Heart right ventricle (tissue), 16 donors: ENCODE results near the gene IKZF2. TPM values are rescaled to one million over a fixed set of nuclear protein-coding genes. Genes with fewer than 3 reads are reported as not detected.

Source experiments
- ATAC-seq, 8 donors: fragments of 200-7000 bp; cut with Tn5 transposase; one replicate each; pipeline ENCODE4 v1.9.1; 2020; ENCODE audit warnings: mild to moderate bottlenecking in 8 of 8, moderate library complexity in 8 of 8, moderate number of reproducible peaks in 1 of 8
- DNase-seq, 2 donors: peaks; one replicate each; pipeline ENCODE4 v3.0.0-alpha.2; 2020
- H3K27ac ChIP-seq, 10 donors: fragments of 200-600 bp; sonication (generic) in 2 of 10; one replicate each; pipeline versions ENCODE4 v1.5.0 to v1.8.0; 2020 to 2022; ENCODE audit warnings: mild to moderate bottlenecking in 3 of 10
- H3K27me3 ChIP-seq, 7 donors: fragments of 200-600 bp; one replicate each; pipeline ENCODE4 v1.8.0; 2021 to 2022; ENCODE audit warnings: mild to moderate bottlenecking in 2 of 7
- H3K36me3 ChIP-seq, 9 donors: fragments of 200-600 bp; sonication (generic) in 1 of 9; one replicate each; pipeline versions ENCODE4 v1.5.0 to v1.8.0; 2020 to 2022; ENCODE audit warnings: mild to moderate bottlenecking in 2 of 9
- H3K4me1 ChIP-seq, 9 donors: fragments of 200-600 bp; sonication (generic) in 1 of 9; one replicate each; pipeline versions ENCODE4 v1.5.0 to v1.8.0; 2020 to 2022; ENCODE audit warnings: mild to moderate bottlenecking in 4 of 9
- H3K4me3 ChIP-seq, 10 donors: fragments of 200-600 bp; sonication (generic) in 2 of 10; one replicate each; pipeline versions ENCODE4 v1.5.0 to v1.8.0; 2020 to 2022; ENCODE audit warnings: mild to moderate bottlenecking in 7 of 10, moderate library complexity in 2 of 10
- H3K9me3 ChIP-seq, 11 donors: fragments of 200-600 bp in 10 of 11; sonication (generic) in 2 of 11; one replicate each; pipeline versions ENCODE4 v1.5.0 to v1.8.0; 2013 to 2022; ENCODE audit warnings: mild to moderate bottlenecking in 2 of 11, control low read depth in 1 of 11, moderate library complexity in 1 of 11
- CTCF ChIP-seq, 9 donors: fragments of 200-600 bp; sonication (generic) in 2 of 9; IDR thresholded peaks; one replicate each; pipeline versions ENCODE4 v1.5.0 to v1.8.0; 2021 to 2022; ENCODE audit warnings: antibody characterized with exemption in 9 of 9, mild to moderate bottlenecking in 5 of 9, moderate library complexity in 1 of 9
- WGBS, 2 donors: extraction: QIAGEN DNeasy Blood & Tissue Kit; methylation state at CpG; one replicate each; pipeline ENCODE4 v1.1.7; 2013; ENCODE audit warnings: inconsistent platforms in 1 of 2; 5-methylcytosine and 5-hydroxymethylcytosine counted together
- intact Hi-C, 10 donors: fragments of 100-400 bp; cut with DNase I; formaldehyde crosslinking; loops; one replicate each; pipeline versions ENCODE4 v1.11.1 to v1.14.2; 2022
- polyA plus RNA-seq, 2 donors: library from polyadenylated mRNA; stranded (reverse); fragments of 200-250 nt; gene quantifications; one replicate each; pipeline ENCODE4 v1.2.3, GENCODE V29; 2013
- total RNA-seq, 10 donors: library from RNA; stranded (reverse); fragmentation: NEBNext Ultra II Directional in 3 of 10; extraction: Animal tissue kit (Norgen Biotek cat#: 25700) in 3 of 10; gene quantifications; one replicate each; pipeline versions ENCODE4 v1.2.1 to v1.2.4, GENCODE V29; 2021 to 2023
- donor health status: Arrhythmogenic right ventricular cardiomyopathy.
- donor health status: ischemic (EF 13 %, LVEDD 7.1; RV severe dilation, severe dysfunction).
- donor health status: healthy with polysubstance abuse.
- donor health status: DM: no; HTN: yes; CAD: no.
- donor health status: DM: no; HTN: no; CAD: no.
- donor health status: ischemic (EF 25% LVEDD 6.9; RV normal size, moderate dysfunction).
- donor health status: ischemic (EF 25% LVEDD 5.7; RV mildly dilated, moderate dysfunction).
- donor health status: healthy.
- donor health status: DM: yes; HTN: yes; CAD: no.
- donor health status: Ischemic cardiomyopathy.
- donor health status: ischemic (EF 35%, LVEDD 5.7; RV mildly dilated, moderate dysfunction).
- donor health status: nonischemic (EF 11% LVEDD 7.7; RV severe dilation, severe dysfunction).
- donor health status: DM: yes; HTN: yes; CAD: no.
- donor health status: PGD.
- donor health status: ischemic (EF 29% LVEDD 5.4; RV normal size, mild dysfunction).
- donor health status: nonischemic (EF 23%, LVEDD 6.1; RV moderate dilation, normal function).

IKZF2 gene
- total and polyA plus RNA-seq, 12 donors, result 0.36 to 8.1 (median 5.9) TPM

GRCh38 chr2:213086050-213086449 is 65.4 kb downstream of the IKZF2 start:
- H3K27me3 ChIP-seq, result no peaks in the 10 kb centered on the region
- H3K4me3 ChIP-seq, result no peak overlapping the region
- peak overlapping the region in 6 of 10 donors; percentile 32 to 73 (median 39) for H3K27ac ChIP-seq
- ATAC-seq (no peak), DNase-seq (no peak)
- H3K36me3 ChIP-seq, result no peaks in the 10 kb centered on the region
- H3K9me3 ChIP-seq, result no peaks in the 10 kb centered on the region
- intact Hi-C loops, result no loop called here
- H3K4me1 ChIP-seq, result peaks cover 0 to 17% (median 14%) of the 10 kb centered on the region in 9 donors
- no peak for TF ChIP-seq CTCF (IDR thresholded peaks at IDR 0.05)

- H3K27ac ChIP-seq, result peak overlapping the region in 4 of 10 donors; percentile 37 to 73 (median 46)
- WGBS, 2 donors, result 50 to 66% methylated on average over 4 of the region's 4 CpGs
- ATAC-seq, result no peak
- no peak for TF ChIP-seq CTCF (IDR thresholded peaks at IDR 0.05)
- DNase-seq, result no peak
- no peaks in the 10 kb centered on the region for H3K27me3 ChIP-seq
- intact Hi-C loops, result no loop called here
- no peaks in the 10 kb centered on the region for H3K36me3 ChIP-seq
- H3K4me3 ChIP-seq, result no peak overlapping the region
- peaks cover 0 to 17% (median 14%) of the 10 kb centered on the region in 9 donors for H3K4me1 ChIP-seq
- H3K9me3 ChIP-seq, result no peaks in the 10 kb centered on the region
These were observed 65.9 kb downstream of the IKZF2 start for GRCh38 chr2:213085538-213085937.

GRCh38 chr2:213084261-213084660 is 67.2 kb downstream of the IKZF2 start:
- ATAC-seq (no peak), DNase-seq (no peak)
- Histone ChIP-seq H3K36me3 (no peaks in the 10 kb centered on the region), H3K9me3 (no peaks in the 10 kb centered on the region), H3K4me1 (peaks cover 0 to 17% (median 14%) of the 10 kb centered on the region in 9 donors), H3K4me3 (no peak overlapping the region), H3K27me3 (no peaks in the 10 kb centered on the region), H3K27ac (no peak overlapping the region)
- intact Hi-C loops, result no loop called here
- no peak for TF ChIP-seq CTCF (IDR thresholded peaks at IDR 0.05)

GRCh38 chr2:213080969-213081617 is 70.3 kb downstream of the IKZF2 start:
- ATAC-seq (no peak), DNase-seq (no peak)
- no peak for TF ChIP-seq CTCF (IDR thresholded peaks at IDR 0.05)
- H3K9me3 ChIP-seq, result no peaks in the 10 kb centered on the region
- H3K4me1 ChIP-seq, result peaks cover 0 to 5% (median 2%) of the 10 kb centered on the region in 9 donors
- H3K27ac ChIP-seq, result no peak overlapping the region
- H3K27me3 ChIP-seq, result no peaks in the 10 kb centered on the region
- no peak overlapping the region for H3K4me3 ChIP-seq
- no peaks in the 10 kb centered on the region for H3K36me3 ChIP-seq
- intact Hi-C loops, result no loop called here
